ENCODE data around the gene TSKU. TPM values are rescaled to one million over a fixed set of nuclear protein-coding genes. Genes with fewer than 3 reads are reported as not detected.

TSKU gene
- total and polyA plus RNA-seq, 2 experiments from 2014 or later: 61.9 to 81.9 TPM

DNA sequence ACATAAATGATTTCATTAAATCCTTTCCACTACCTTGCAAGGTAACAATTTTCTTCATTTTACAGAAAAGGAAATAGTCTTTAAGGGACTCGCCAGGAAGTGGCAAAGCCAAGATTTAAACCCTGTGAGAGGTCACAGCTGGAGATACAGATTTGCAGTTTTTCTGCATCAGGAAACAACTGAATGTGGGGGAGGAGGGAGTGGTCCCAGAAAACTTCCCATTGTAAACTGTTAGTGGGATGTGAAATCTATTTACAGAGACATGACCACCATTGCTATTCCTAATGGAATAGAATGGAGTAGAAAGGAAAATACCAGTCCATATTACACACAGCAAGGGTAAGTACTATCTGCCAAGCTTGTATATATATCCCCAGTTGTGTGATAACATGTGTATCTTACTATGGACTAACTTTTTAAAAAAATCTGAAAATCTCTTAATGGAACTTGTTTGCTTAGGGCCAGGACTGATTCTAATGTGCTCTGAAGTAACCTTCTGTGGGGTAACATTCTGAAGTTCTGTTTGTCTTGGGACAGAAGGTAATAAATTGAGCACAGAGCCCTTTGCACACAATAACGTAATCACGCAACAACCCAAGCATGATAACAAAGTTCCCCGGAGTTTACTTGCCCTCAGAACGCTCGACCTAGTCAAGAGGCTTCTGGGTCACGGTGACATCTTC, 10.9 kb upstream of the TSKU start:
- H2AFZ ChIP-seq: no peak overlapping the region
- peaks cover 53% of the 10 kb centered on the region for H3K4me1 ChIP-seq (ENCODE audit: insufficient read depth)
- H4K20me1 ChIP-seq (ENCODE audit: insufficient read depth, poor library complexity, severe bottlenecking): no peaks in the 10 kb centered on the region
- no peaks in the 10 kb centered on the region for H3K79me2 ChIP-seq
- no peak overlapping the region for H3K4me2 ChIP-seq
- H3K4me3 ChIP-seq: no peak overlapping the region
- TF ChIP-seq EZH2 (IDR thresholded peaks at IDR 0.05; ENCODE audit: borderline replicate concordance) (no peak), EZH2phosphoT487 (IDR thresholded peaks at IDR 0.05; ENCODE audit: low read depth, severe bottlenecking, unreplicated experiment) (no peak)
- TF ChIP-seq, protein P1, sequence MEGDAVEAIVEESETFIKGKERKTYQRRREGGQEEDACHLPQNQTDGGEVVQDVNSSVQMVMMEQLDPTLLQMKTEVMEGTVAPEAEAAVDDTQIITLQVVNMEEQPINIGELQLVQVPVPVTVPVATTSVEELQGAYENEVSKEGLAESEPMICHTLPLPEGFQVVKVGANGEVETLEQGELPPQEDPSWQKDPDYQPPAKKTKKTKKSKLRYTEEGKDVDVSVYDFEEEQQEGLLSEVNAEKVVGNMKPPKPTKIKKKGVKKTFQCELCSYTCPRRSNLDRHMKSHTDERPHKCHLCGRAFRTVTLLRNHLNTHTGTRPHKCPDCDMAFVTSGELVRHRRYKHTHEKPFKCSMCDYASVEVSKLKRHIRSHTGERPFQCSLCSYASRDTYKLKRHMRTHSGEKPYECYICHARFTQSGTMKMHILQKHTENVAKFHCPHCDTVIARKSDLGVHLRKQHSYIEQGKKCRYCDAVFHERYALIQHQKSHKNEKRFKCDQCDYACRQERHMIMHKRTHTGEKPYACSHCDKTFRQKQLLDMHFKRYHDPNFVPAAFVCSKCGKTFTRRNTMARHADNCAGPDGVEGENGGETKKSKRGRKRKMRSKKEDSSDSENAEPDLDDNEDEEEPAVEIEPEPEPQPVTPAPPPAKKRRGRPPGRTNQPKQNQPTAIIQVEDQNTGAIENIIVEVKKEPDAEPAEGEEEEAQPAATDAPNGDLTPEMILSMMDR (IDR thresholded peaks at IDR 0.05; ENCODE audit: poor library complexity): no peak
- peaks cover 5% of the 10 kb centered on the region for H3K9me3 ChIP-seq (ENCODE audit: low read depth)
- WGBS (ENCODE audit: low lambda C conversion rate, missing lambda C conversion rate): 51% methylated on average over 7 of the region's 7 CpGs
- peak; percentile 65 for DNase-seq (ENCODE audit: low spot score)
- H3K9me2 ChIP-seq (replicated peaks; ENCODE audit: insufficient read depth): no peaks in the 10 kb centered on the region
- H3K27me3 ChIP-seq: no peaks in the 10 kb centered on the region
- H3K36me3 ChIP-seq (replicated peaks; ENCODE audit: insufficient read depth, low read depth): no peaks in the 10 kb centered on the region
- peak overlapping the region; percentile 81 for H3K27ac ChIP-seq

DNA sequence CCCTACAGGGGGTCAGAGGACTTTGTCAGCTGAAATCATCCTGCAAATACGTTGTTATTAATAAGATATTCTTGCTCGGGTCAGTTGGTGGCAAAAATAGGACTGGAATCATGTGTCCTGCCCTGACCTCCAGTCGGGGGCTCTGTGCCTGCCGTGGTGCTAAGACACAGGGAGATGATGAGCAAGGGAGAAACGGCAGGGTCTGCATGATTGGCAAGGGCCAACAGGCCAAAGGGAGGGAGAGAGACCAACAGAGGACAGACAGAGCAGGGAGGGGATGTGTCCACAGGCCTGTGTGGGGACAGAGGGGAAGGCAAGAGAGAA, 10.4 kb upstream of the TSKU start:
- Histone ChIP-seq H3K27me3 (no peaks in the 10 kb centered on the region), H3K9me3 (ENCODE audit: low read depth) (peaks cover 5% of the 10 kb centered on the region), H3K4me3 (no peak overlapping the region), H3K79me2 (no peaks in the 10 kb centered on the region), H2AFZ (no peak overlapping the region), H4K20me1 (ENCODE audit: insufficient read depth, poor library complexity, severe bottlenecking) (no peaks in the 10 kb centered on the region), H3K27ac (peak overlapping the region; percentile 81), H3K36me3 (replicated peaks; ENCODE audit: insufficient read depth, low read depth) (no peaks in the 10 kb centered on the region), H3K9me2 (replicated peaks; ENCODE audit: insufficient read depth) (no peaks in the 10 kb centered on the region), H3K4me2 (no peak overlapping the region), H3K4me1 (ENCODE audit: insufficient read depth) (peaks cover 48% of the 10 kb centered on the region)
- no peak for DNase-seq (ENCODE audit: low spot score)
- WGBS (ENCODE audit: low lambda C conversion rate, missing lambda C conversion rate): 57% methylated on average over 5 of the region's 5 CpGs
- no peak for TF ChIP-seq EZH2 (IDR thresholded peaks at IDR 0.05; ENCODE audit: borderline replicate concordance)
- TF ChIP-seq EZH2phosphoT487 (IDR thresholded peaks at IDR 0.05; ENCODE audit: low read depth, severe bottlenecking, unreplicated experiment): no peak
- TF ChIP-seq, protein P1 (IDR thresholded peaks at IDR 0.05; ENCODE audit: poor library complexity): no peak

DNA sequence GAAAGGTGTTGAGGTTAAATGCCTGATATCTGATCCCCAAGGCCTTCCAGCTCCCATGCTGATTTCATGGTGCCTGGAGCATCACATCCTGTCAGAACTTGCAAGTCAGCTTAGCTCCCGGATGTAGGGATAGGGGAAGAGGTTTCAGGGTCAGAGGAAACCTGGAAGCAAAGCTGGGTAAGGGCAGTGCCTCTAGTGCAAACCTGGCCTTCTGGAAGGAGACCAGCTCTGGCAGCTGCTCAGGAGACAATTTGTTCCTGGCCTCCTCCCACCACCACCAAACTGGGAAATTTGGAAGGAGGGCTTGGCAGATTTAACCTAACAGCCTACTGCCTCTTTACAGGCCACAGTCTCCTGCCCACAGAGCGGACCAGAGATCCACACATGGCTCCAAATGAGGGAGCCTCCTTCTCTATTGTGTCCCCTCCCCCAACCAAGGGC, 9.2 kb upstream of the TSKU start:
- Histone ChIP-seq H3K36me3 (replicated peaks; ENCODE audit: insufficient read depth, low read depth) (no peaks in the 10 kb centered on the region), H3K9me2 (replicated peaks; ENCODE audit: insufficient read depth) (no peaks in the 10 kb centered on the region), H3K9me3 (ENCODE audit: low read depth) (peaks cover 5% of the 10 kb centered on the region), H3K4me3 (no peak overlapping the region), H4K20me1 (ENCODE audit: insufficient read depth, poor library complexity, severe bottlenecking) (no peaks in the 10 kb centered on the region), H3K27ac (no peak overlapping the region), H3K79me2 (no peaks in the 10 kb centered on the region), H3K4me2 (no peak overlapping the region), H2AFZ (no peak overlapping the region), H3K4me1 (ENCODE audit: insufficient read depth) (peaks cover 36% of the 10 kb centered on the region), H3K27me3 (no peaks in the 10 kb centered on the region)
- WGBS (ENCODE audit: low lambda C conversion rate, missing lambda C conversion rate): 87% methylated on average over 2 of the region's 2 CpGs
- no peak for DNase-seq (ENCODE audit: low spot score)
- no peak for TF ChIP-seq EZH2phosphoT487 (IDR thresholded peaks at IDR 0.05; ENCODE audit: low read depth, severe bottlenecking, unreplicated experiment)
- TF ChIP-seq, protein P1 (IDR thresholded peaks at IDR 0.05; ENCODE audit: poor library complexity): no peak
- no peak for TF ChIP-seq EZH2 (IDR thresholded peaks at IDR 0.05; ENCODE audit: borderline replicate concordance)

All from hepatocyte (in vitro differentiated cells).